ENCODE results near the gene PLEKHA6. TPM values are rescaled to one million over a fixed set of nuclear protein-coding genes. Genes with fewer than 3 reads are reported as not detected.

Gene PLEKHA6
- total RNA-seq, 1 donor from 2014 or later = 27.9 TPM

DNA sequence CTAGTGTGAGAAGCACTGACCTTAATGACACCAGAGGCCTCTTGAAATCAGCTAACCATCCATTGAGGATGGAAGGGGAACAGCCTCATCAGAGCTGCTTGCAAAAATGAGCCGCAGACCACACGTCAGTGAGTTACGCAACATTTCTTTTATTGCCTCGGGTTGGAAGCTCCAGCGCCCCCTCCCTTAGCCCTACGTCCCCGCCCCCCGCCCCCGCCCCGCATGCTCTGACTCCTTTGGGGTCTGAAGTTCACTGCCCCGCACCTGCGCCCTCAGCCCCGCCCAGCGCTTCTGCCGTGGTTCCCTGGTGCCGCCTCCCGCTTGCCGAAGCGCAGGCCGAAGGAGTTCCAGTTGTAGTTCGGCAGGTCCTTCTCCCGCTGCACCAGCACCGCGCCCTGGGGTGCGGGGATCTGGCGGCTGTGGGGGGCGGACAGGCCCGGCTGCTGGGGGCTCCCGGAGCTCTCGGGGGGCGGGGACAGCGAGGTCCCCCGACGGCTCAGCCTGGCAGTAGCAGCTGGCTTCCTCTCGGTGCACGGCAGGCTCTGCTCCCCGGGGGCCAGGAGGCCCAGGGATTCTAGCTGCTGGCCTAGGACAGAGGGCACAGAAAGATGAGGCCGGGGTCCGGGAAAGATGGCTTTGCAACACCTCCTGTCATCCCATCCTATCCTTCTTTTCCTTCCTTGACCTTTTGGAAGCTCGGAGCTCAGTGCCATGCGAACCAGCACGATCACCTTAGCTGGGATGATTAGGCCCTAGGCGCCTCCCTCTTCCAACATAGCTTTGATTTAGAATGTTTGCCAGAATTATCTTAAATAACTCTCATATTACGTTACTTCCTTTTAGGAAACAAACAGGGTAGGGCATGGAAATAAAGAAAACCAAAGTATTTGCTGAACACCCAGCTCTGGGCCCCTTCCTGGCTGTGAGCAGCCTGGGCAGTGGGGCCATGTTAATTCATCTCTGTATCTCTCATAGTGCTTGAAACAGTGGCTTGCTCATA lies 169.2 kb downstream of the PLEKHA6 start:
- DNase-seq (ENCODE audit: low spot score) = no peak
- intact Hi-C loops (cut with DNase I) = no loop called here

DNA sequence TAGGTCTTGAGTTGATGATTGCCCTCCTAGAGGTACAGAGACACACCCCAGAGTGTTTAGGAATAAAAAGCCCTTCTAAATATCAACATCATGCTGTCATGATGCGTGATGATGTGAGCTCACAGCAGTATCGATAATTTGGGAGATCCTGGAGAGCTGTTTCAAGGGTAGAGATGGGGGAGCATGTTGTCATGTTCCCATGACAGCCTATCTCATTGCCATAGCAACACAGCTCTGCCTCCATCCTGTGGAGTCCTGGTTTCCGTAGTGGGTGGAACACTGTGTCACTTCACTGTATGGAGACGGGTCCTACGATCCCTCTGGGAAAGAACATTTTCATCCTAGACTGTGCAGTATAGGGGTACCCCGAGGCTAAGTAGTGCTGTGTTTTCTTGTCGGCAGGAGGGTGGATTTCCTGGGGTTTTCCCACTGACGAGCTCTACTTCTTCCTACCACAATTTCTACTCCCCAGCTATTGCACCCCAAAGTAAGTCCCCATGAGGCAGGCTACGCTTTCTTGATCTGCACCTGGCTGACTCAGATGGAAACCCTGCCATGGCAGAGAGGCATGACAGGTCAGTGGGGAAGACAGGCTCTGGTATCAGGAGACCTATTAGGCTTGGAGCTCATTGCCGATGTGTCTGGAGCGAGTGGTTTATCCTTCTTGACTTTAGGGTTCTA lies 170.6 kb downstream of the PLEKHA6 start:
- no peak for DNase-seq (ENCODE audit: low spot score)
- intact Hi-C loops (cut with DNase I) = no loop called here

- intact Hi-C loops (cut with DNase I) = no loop called here
Observed at GRCh38 chr1:204186597-204186996, 173.1 kb downstream of the PLEKHA6 start.

DNA sequence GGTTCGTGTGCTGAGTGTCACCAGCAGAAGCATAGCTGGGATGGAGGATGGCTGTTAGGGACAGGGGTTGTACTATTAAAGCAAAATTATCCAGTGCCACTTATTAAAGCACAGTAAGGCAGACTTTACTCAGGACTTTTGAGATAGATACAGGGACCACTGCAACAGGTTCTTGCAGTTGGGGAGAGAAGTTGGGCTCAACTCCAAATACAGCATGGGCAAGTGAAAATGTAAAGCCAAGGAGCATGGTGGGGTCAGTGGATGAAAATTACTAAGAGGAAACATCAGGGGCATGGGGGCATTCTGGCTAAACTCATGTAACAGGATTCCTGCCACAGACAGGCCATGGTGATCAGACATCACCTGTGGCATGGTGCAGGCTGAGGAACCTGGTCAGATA lies 178.6 kb downstream of the PLEKHA6 start:
- DNase-seq (ENCODE audit: low spot score) = no peak
- intact Hi-C loops (cut with DNase I) = no loop called here

More at GRCh38 chr1:204186597-204186996, 173.1 kb downstream of the PLEKHA6 start:
- no peak for DNase-seq (ENCODE audit: low spot score)

- DNase-seq (ENCODE audit: low spot score) = no peak
- intact Hi-C loops (cut with DNase I) = no loop called here
Observed at GRCh38 chr1:204180133-204180532, 179.6 kb downstream of the PLEKHA6 start.

DNA sequence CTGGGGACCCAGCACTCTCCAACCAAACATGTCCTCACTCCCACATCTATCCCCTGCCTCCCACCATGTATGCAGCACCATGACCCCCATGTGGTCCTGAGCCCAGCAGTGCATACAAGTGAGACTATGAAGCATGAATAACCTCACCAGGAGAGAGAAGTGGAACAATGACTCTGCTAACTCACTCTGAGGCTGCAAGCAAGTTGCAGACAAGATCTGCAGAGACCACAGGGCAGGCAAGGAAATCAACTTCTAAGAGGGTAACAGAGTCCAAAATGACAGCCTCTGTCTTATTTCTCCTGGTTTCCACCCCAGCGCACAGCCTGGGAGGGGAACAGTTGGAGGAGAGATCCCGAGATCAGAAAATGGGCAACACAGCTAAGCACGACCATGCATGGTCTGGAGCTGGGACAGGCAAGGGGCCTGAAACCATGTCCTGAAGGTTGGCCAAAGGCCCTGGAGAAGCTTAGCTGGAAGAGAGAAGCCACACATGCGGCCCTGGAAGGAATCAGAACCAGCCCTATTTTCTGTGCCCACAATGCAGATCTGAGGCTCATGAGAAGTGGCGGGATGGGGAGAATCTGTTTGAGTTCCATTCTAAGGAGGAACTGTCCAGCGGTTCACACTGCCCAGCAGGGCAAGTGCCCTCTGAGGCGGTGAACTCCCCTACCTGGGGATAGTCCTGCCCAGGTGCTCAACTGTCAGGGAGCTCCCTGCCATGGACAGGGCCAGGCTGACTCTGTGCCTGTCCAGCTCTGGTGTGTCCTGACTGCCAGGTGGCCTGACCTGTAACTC lies 181.0 kb downstream of the PLEKHA6 start:
- intact Hi-C loops (cut with DNase I) = no loop called here
- DNase-seq (ENCODE audit: low spot score) = no peak

DNA sequence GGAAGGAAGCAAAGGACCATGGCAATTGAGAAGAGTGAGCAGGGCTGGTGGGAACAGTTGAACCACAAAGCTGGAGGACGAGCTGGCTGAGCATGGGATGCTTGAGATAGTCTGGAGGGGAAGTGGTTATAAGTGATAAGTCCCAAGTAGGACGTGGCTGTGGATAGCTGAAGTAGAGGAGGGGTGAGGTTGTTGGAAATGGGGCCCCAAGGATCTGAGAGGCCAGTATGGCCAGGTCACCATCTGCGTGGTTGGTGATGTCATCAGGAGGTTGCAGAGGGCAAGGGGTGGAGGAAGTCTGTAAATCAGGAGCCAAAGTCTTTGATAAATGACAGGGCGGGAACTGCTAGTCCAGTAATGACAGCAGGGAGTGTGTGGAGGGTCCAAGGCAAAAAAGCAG lies 182.6 kb downstream of the PLEKHA6 start:
- intact Hi-C loops (cut with DNase I) = no loop called here
- no peak for DNase-seq (ENCODE audit: low spot score)

GRCh38 chr1:204176049-204176448 lies 183.7 kb downstream of the PLEKHA6 start:
- intact Hi-C loops (cut with DNase I) = no loop called here

GRCh38 chr1:204174958-204175357 lies 184.8 kb downstream of the PLEKHA6 start:
- intact Hi-C loops (cut with DNase I) = no loop called here
- DNase-seq (ENCODE audit: low spot score) = no peak

More at GRCh38 chr1:204176049-204176448, 183.7 kb downstream of the PLEKHA6 start:
- DNase-seq (ENCODE audit: low spot score) = no peak

DNA sequence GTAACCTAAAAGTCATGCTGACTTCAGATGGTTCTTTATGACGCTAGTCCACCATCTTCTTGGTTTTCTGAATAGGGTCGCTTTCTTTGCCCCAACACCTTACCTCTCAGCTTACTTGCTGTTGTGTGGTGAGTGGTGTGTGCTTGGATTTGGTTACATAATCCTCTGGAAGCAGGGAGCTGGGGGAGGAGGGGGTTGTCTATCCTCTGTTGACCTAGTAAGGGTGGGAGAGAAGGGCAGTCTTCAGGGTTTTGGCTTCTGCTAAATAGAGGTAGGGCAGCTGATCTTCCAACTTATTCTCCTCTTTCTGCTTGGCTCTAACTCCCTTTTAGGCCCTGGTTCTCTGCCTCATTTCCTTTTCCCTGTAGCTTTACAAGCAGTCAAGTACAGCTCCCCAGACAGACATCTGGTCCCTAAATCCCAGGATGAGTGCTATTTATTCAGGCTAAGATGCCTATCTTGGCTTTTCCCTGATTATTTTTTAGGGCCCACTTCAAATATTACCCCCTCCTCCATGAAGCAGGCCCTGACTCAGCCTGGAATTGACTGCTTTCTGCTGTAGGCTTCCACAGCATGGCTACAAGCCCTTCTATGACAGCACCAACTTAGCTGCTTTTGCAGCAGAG lies 187.2 kb downstream of the PLEKHA6 start:
- no peak for DNase-seq (ENCODE audit: low spot score)
- intact Hi-C loops (cut with DNase I) = no loop called here

DNA sequence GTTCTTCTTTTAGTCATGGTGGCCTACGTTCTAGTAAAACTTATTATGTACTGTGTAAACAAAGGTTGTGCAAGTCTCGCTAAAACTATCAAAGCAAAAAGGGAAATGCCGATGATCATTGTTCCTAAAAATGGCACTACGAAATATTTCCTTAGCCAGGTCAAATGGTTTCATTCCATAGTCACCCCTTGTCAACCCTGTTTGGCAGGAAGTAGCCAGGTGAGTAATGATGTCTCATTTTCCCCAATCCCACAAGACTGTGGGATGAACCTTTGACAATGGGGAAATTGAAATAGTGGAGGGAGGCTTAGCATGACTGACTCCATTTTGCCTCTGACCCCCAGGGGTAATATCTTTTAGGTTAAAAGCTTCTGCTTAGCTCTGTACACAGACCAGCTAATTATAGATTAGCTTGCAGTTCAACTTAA lies 188.0 kb downstream of the PLEKHA6 start:
- intact Hi-C loops (cut with DNase I) = no loop called here
- DNase-seq (ENCODE audit: low spot score) = no peak

DNA sequence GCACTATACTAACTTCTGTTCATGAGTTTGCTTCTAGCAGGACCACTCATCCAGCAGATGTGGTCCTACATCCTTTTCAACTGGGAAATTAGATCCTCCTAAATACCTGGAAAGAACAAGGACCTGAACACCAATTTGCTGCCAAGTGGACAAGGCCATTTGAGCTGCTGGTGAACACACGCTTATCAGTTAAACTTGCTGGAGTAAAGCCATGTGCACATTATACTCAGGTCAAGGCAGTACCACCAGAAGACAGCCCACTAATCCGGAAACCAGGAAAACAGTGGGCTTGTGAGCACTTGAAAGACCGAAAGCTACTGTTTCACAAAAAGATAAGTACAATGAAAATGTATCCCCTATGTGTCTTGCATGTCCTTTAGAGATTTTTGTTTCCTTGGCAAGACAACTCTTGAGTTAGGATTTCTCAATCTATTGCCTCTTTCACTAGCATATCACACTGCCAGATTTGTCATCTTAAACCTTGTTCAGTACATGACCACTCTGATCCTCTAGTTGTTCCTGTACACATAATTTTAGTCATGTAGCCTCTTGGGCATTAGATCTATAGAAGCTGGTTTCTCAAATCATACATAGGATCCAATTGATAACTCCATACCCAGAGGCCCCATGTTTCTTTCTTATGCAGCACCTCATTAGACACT lies 189.1 kb downstream of the PLEKHA6 start:
- no peak for DNase-seq (ENCODE audit: low spot score)
- intact Hi-C loops (cut with DNase I) = no loop called here

- DNase-seq (ENCODE audit: low spot score) = no peak
- intact Hi-C loops (cut with DNase I) = no loop called here
Observed at GRCh38 chr1:204169858-204170257, 189.9 kb downstream of the PLEKHA6 start.

Other genes with a start within 250 kb of the PLEKHA6 start
- 1.9 TPM for gene ETNK2, start 207.9 kb downstream of the PLEKHA6 start, total RNA-seq
- not detected for gene REN, start 193.6 kb downstream of the PLEKHA6 start, total RNA-seq
- not detected for gene KISS1, start 163.4 kb downstream of the PLEKHA6 start, total RNA-seq
- gene GOLT1A, start 145.9 kb downstream of the PLEKHA6 start, total RNA-seq = not detected
- gene PPP1R15B, start 51.9 kb upstream of the PLEKHA6 start, total RNA-seq = 21.2 TPM
- gene PIK3C2B, start 134.9 kb upstream of the PLEKHA6 start, total RNA-seq = 28.8 TPM
- gene MDM4, start 156.5 kb upstream of the PLEKHA6 start, total RNA-seq = 59.2 TPM

Data from cardiac septum (tissue), 1 donor.